ENCODE data around the gene CREB3. TPM values are rescaled to one million over a fixed set of nuclear protein-coding genes. Genes with fewer than 3 reads are reported as not detected.

The CREB3 gene
- total and polyA plus RNA-seq, 2 experiments from 2014 or later = 20.3 to 32.4 TPM

- Mint-ChIP-seq H3K36me3 (ENCODE audit: low read depth) (peaks cover 28% of the 10 kb centered on the region), H3K9me3 (no peaks in the 10 kb centered on the region; the same call in 1 of the 3 replicates), H3K4me3 (peak overlapping the region; percentile 94), H3K27ac (0 out of 2 replicates have a peak overlapping the region, but pooled peaks have one; percentile 20), H3K4me1 (peaks cover 41% of the 10 kb centered on the region), H3K27me3 (ENCODE audit: insufficient read depth, low read depth, poor library complexity) (peaks cover 6% of the 10 kb centered on the region)
- Histone ChIP-seq H3K4me2 (peak overlapping the region; percentile 89), H3K27ac (ENCODE audit: low read depth) (peak overlapping the region; percentile 99), H2AFZ (no peak overlapping the region), H3K4me1 (ENCODE audit: insufficient read depth) (peaks cover 18% of the 10 kb centered on the region), H3K36me3 (ENCODE audit: insufficient read depth) (no peaks in the 10 kb centered on the region), H3K27me3 (ENCODE audit: insufficient read depth) (no peaks in the 10 kb centered on the region), H4K20me1 (replicated peaks; ENCODE audit: insufficient read depth) (peaks cover 3% of the 10 kb centered on the region; the same call in 1 of the 2 replicates), H3F3A (replicated peaks; ENCODE audit: low read depth) (peaks cover 18% of the 10 kb centered on the region; the same call in 1 of the 2 replicates), H3K79me2 (replicated peaks; ENCODE audit: insufficient read depth) (peaks cover 49% of the 10 kb centered on the region), H3K9me2 (ENCODE audit: insufficient read depth) (no peaks in the 10 kb centered on the region), H3K4me3 (peak overlapping the region; percentile 98)
- no peak for ATAC-seq
- TF ChIP-seq CREB1 (CRISPR knock-in tag; IDR thresholded peaks at IDR 0.05; ENCODE audit: low read depth) = no peak
- no peak for TF ChIP-seq EZH2phosphoT487 (IDR thresholded peaks at IDR 0.05; ENCODE audit: unreplicated experiment)
- no peak for TF ChIP-seq ETS1 (IDR thresholded peaks at IDR 0.05)
- TF ChIP-seq ZNF331 (CRISPR knock-in tag; IDR thresholded peaks at IDR 0.05; ENCODE audit: low read depth) = no peak
- no peak for TF ChIP-seq ZNF114 (CRISPR knock-in tag; IDR thresholded peaks at IDR 0.05)
- TF ChIP-seq CTCF (conservative IDR thresholded peaks at IDR 0.05; ENCODE audit: low read depth in 2 of 2) = no peak
- DNase-seq (ENCODE audit: low spot score) = no peak
Observed at GRCh38 chr9:35757892-35758275, 25.4 kb downstream of the CREB3 start.

- H3K79me2 ChIP-seq (replicated peaks; ENCODE audit: insufficient read depth) = peaks cover 54% of the 10 kb centered on the region
- H3F3A ChIP-seq (replicated peaks; ENCODE audit: low read depth) = peaks cover 18% of the 10 kb centered on the region; the same call in 1 of the 2 replicates
- Mint-ChIP-seq H3K9me3 (no peaks in the 10 kb centered on the region; the same call in 1 of the 3 replicates), H3K36me3 (ENCODE audit: low read depth) (peaks cover 22% of the 10 kb centered on the region), H3K27ac (peak overlapping the region; percentile 14; the same call in 1 of the 2 replicates), H3K4me3 (peak overlapping the region; percentile 94), H3K4me1 (peaks cover 44% of the 10 kb centered on the region), H3K27me3 (ENCODE audit: insufficient read depth, low read depth, poor library complexity) (peaks cover 6% of the 10 kb centered on the region)
- H3K36me3 ChIP-seq (ENCODE audit: insufficient read depth) = no peaks in the 10 kb centered on the region
- no peak overlapping the region for H3K27ac ChIP-seq (ENCODE audit: low read depth)
- no peaks in the 10 kb centered on the region for H3K9me2 ChIP-seq (ENCODE audit: insufficient read depth)
- H2AFZ ChIP-seq = no peak overlapping the region
- ATAC-seq (no peak), DNase-seq (ENCODE audit: low spot score) (no peak)
- H3K27me3 ChIP-seq (ENCODE audit: insufficient read depth) = no peaks in the 10 kb centered on the region
- peaks cover 3% of the 10 kb centered on the region; the same call in 1 of the 2 replicates for H4K20me1 ChIP-seq (replicated peaks; ENCODE audit: insufficient read depth)
- H3K4me3 ChIP-seq = peak overlapping the region; percentile 98; the same call in 1 of the 2 replicates
- peak overlapping the region; percentile 89 for H3K4me2 ChIP-seq
- peaks cover 18% of the 10 kb centered on the region for H3K4me1 ChIP-seq (ENCODE audit: insufficient read depth)
- TF ChIP-seq ZNF114 (CRISPR knock-in tag; IDR thresholded peaks at IDR 0.05) (no peak), STAT1 (IDR thresholded peaks at IDR 0.05; ENCODE audit: unreplicated experiment) (no peak), ZNF462 (CRISPR knock-in tag; IDR thresholded peaks at IDR 0.05) (no peak), EZH2phosphoT487 (IDR thresholded peaks at IDR 0.05; ENCODE audit: unreplicated experiment) (no peak), EZH2 (IDR thresholded peaks at IDR 0.05; ENCODE audit: low read depth, unreplicated experiment) (no peak), NANOG (IDR thresholded peaks at IDR 0.05; ENCODE audit: borderline replicate concordance) (no peak), JUNB (IDR thresholded peaks at IDR 0.05; ENCODE audit: unreplicated experiment) (no peak)
Observed at GRCh38 chr9:35758475-35759050, 26.1 kb downstream of the CREB3 start.
